ENCODE results near the gene ARSB.

The ARSB gene

DNA sequence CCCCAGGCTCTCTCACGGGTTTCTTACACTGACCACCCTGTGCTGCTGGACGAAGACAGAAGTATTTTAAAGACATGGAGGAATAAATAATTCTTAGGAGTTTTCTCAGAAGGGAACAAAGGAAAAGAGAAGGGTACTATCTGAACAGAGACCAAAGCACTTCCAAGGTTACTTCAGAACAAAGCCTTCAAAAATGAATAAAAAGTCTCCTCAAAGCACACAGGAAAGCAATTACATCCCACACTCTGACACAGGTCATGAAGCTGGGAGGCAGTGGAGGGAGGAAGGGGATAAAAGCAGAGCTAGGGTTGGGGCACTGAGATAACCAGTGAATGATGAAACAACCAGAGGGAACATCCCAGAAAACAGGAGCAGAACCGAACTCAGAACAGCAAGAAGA is 151.8 kb downstream of the ARSB start:
- no peak for DNase-seq (ENCODE audit: low read depth)

DNA sequence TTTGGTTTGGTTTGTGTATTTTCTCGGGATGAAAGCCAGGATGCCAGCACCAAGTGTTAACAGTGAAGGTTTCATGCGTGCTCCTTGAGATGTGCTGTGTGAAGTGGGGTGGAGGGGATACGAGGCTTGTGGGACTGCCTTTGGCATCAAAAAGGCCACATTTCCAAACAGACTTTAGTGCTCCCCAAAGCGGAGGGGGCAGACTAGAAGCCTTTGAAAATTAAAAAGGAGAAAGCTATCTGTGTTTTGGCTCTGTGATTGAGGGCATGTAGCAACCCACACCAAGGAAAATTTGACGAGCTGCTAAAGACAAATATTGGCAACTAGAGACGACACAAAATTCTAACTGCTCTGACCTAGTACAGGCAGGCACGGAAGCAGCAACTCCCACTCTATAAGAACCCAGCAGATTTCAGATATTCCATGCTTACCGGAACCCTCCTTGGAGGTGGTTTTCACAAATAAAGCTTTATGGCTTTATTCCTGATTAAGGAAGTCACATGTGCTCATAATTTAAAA is 154.5 kb downstream of the ARSB start:
- DNase-seq (ENCODE audit: low read depth): no peak

- DNase-seq (ENCODE audit: low read depth): no peak
Observed at GRCh38 chr5:78829811-78830527, 155.1 kb downstream of the ARSB start.

DNA sequence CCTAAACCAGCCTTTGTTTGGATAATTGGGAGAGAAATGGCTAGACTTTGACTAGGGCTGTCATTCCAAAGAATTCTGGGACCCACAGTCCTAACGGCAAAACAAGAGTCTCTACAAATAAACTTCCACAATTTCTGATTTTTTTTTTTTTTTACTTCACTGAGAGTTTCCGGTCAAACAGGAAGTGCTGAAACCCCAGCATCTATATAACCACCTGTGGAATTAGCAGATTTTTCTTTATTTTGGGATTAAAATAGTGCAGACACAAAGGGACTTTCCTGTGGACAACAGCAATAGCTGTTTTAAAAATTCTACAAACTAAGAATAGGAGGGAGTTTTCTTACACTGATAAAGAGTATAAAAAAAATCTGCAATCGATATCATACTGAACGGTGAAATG is 157.4 kb downstream of the ARSB start:
- no peak for DNase-seq (ENCODE audit: low read depth)

- no peak for DNase-seq (ENCODE audit: low read depth)
Observed at GRCh38 chr5:78824831-78825281, 160.3 kb downstream of the ARSB start.

GRCh38 chr5:78823196-78823595 is 161.9 kb downstream of the ARSB start:
- no peak for DNase-seq (ENCODE audit: low read depth)

GRCh38 chr5:78821536-78822021 is 163.5 kb downstream of the ARSB start:
- no peak for DNase-seq (ENCODE audit: low read depth)

- no peak for DNase-seq (ENCODE audit: low read depth)
Observed at GRCh38 chr5:78819707-78820106, 165.4 kb downstream of the ARSB start.

DNA sequence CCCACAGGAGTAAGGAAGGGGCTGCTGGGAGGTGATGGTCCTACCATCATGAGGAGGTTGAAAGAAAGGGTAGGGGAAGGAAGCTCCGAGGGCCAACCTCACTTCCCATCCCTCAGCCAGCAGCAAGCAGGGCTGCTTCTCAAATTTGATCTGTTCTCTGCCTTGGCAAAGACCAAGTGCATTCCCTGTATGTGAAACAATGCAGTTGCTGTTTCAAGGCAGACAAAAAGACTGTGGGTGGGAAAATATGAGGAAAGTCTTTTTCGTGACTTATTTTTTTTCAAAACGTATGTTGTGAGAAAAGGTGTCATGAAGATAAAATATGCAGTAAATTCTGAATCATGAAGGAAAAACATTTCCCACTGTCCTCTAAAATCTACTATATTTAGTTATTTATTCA is 165.9 kb downstream of the ARSB start:
- no peak for DNase-seq (ENCODE audit: low read depth)

- no peak for DNase-seq (ENCODE audit: low read depth)
Observed at GRCh38 chr5:78816143-78816765, 168.9 kb downstream of the ARSB start.

DNA sequence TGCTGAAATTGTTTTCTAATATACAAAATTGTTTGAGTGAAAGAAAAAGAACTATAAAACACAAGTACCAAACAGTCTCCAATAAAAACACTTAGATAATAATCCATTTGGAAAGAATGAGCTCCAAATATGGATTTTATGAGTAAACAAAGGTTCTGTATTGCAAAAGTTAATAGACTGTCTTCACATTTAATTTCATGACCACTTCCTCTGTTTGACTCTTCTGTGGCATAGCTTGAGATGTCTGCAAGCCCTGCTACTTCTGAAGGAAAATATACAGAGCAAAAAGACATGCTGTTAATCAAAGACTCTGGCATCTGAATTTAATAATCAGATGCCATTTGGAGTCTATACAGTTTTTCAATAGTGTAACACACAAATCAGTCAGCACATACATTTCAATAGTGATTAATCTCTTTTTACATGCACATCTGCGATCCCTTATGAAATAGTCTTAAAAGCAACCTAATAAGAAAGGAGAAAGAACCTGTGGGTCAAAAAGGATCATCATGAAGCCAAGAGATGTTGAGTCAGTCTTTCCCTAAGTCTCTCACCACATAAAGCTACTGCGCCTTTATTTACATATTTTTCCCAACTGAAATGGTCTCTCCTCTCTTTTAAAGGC is 171.1 kb downstream of the ARSB start:
- DNase-seq (ENCODE audit: low read depth): no peak

- DNase-seq (ENCODE audit: low read depth): no peak
Observed at GRCh38 chr5:78813286-78813685, 171.8 kb downstream of the ARSB start.

DNA sequence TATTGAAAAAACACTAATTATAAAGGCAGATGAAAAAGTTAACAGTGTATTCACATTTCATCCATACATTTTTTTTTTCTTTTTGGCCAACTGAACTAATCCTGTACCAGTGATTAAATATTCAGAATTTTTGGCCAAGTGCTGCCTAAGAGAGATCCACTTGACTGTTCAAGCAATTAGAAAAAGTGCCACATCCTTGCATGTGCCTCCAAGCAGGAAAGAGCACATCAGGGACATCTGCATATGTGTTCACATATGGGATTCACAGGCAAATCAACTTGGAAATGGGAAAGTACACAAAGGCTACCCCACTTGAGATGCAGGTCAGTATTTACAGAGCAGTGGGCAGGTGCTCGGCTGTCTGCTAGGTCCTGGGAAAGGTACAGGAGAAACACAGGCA is 173.2 kb downstream of the ARSB start:
- DNase-seq (ENCODE audit: low read depth): no peak

DNA sequence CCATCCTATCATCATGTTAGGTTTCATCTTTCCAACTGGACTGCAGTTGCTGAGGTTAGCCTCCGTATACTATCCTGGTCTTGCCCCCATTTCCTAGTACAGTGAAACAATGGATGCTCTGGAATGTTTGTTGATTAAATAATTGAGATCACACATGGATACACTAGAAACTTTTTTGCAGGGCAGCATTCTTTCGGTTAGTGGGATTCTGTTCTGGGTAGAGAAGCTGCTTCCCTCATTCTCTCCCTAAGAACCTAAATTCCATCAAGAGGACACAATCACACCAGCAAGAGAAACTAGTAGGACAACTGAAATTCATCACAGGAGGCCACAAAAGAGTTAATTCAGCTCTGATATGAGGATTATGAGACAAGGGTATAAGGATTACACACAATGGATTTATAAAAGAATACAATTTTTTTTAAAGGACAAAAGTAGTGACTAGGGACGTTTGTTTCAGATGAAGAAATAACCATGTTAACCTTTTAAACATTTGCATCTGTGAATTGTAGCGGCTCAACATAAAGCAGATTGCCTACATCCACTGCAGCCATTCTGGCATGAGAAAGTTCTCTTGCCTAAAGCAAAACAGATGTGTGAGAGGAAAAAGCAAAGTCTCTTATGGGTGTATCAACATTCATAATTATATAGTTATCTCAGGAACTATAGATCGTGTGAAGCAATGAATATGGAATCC is 173.8 kb downstream of the ARSB start:
- no peak for DNase-seq (ENCODE audit: low read depth)

DNA sequence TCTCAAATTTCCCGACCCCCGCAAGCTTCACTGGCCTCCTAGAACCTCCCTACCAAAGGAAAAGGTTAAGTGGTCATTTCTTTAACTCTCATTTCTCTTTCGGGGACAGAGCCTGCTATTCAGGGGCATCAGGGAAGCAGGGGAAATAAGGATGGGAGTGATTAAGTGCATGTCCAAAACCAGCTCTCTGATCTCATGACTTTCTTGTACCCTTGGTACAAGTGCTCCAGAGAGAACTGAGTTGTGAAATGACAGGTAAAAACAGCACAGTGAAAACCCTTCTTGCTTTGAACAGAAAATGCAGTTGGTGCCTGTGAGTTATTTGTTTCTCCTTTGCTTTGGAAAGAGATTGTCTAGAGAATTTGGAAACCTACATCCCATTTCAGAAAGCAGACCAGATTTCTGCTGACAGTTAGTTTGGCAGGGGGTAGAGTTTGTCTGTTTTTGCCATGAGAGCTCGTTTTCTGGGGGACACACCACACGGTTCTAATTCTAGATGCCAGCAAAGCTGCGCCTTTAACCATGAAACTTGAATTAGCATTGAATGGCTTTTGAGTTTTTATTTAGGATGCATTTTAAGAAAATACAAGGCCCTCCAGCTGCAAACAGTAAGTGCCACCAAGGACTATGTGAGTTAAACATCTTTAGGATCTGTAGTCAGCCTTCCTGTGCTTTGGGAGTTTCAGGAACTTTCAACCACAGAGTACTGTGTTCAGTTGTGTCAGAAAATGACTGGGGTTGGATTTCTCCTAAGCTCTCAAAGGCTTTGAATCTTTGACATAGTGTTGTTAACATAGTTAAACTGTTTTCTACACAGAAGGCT is 174.8 kb downstream of the ARSB start:
- DNase-seq (ENCODE audit: low read depth): no peak

- DNase-seq (ENCODE audit: low read depth): no peak
Observed at GRCh38 chr5:78809444-78809843, 175.7 kb downstream of the ARSB start.

GRCh38 chr5:78808818-78809217 is 176.3 kb downstream of the ARSB start:
- no peak for DNase-seq (ENCODE audit: low read depth)

- DNase-seq (ENCODE audit: low read depth): no peak
Observed at GRCh38 chr5:78808380-78808779, 176.7 kb downstream of the ARSB start.

DNA sequence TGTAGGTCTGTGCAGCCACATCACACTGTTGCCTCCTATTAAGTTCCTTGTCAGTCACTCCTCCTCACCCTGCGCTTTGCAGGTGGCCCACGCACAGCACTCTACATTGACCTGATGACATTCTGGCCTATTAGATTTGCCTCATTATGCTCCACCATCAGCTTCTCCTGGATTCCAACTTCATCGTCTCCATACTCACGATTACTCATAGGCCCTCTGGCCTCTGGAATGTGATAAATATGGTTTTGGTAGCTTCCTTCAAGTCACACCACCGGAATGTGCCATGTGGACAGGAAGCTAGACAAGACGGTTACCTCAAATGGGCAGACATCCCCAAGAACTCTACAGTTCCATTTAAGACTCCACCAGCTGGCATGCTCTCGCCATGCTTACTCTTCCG is 178.6 kb downstream of the ARSB start:
- no peak for DNase-seq (ENCODE audit: low read depth)

DNA sequence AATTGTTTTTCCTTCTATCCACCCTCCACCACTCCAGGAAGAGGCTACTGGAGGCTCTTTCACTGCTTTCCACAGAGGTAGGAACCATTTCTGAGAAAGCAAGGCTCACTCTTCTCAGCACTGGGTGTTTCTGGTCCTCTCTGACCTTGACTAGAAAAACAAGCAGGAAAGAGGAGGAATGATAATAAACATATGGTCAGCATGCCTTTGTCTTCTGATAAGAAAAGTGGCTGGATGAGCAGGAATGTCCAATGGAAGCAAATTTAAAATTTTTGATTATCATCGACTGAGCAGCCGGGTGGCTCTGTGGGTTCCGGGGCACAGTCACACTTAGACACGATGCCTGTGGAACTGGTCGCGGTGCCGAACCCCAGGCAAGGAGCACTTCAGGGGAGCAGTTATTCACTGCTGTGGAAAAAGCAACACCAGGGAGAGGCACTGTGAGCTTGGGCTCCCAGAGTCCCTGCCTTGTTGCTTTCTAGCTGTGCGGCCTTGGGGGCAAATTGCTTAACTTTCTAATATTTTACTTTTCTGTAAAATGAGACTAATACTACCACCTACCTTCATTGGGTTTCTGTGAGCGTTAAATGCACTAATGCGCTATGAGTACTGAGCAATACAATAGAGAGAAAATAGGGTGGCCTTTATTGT is 179.5 kb downstream of the ARSB start:
- DNase-seq (ENCODE audit: low read depth): no peak

DNA sequence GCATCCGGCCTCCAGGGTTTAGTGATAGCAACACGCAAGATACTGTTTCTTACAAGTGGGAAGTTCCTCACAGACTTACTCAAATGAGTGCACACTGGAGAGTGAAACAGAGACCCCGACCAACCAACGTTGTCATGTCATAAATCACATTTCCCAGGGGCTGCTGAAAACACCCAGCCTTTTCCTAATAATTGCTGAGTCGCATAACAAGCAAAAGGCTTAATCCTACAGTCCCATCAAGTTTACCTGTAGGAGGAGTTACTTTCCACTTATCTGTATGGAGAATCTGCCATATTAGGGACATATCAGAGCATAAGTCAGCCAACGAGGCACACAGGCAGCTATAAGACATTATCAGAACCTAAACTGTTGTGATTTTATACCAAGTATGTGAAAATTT is 180.1 kb downstream of the ARSB start:
- no peak for DNase-seq (ENCODE audit: low read depth)

All from activated T-cell treated with anti-CD3 and anti-CD28 coated beads for 48 hours (primary cell).